Muscle of leg (tissue), 11 donors: Measurements from ENCODE around the gene GAREM2. TPM values are rescaled to one million over a fixed set of nuclear protein-coding genes. Genes with fewer than 3 reads are reported as not detected.
A peak's percentile ranks its signal among the peaks of the same experiment; 100 is the strongest.

Experiments used
- DNase-seq: peaks from one replicate; pipeline ENCODE4 v3.0.0; 2013
- H3K27ac ChIP-seq: one replicate; pipeline ENCODE4 v1.5.1; 2013; ENCODE audit warnings: mild to moderate bottlenecking, low read length, control low read depth
- H3K27me3 ChIP-seq: one replicate; pipeline ENCODE4 v1.6.1; 2013; ENCODE audit warnings: low read length; ENCODE audit not compliant: control insufficient read depth, insufficient read depth
- H3K36me3 ChIP-seq: one replicate; pipeline ENCODE4 v1.6.1; 2013; ENCODE audit warnings: low read length; ENCODE audit not compliant: control insufficient read depth, insufficient read depth
- H3K4me1 ChIP-seq: one replicate; pipeline ENCODE4 v1.6.1; 2013; ENCODE audit warnings: low read length; ENCODE audit not compliant: control insufficient read depth, insufficient read depth
- H3K4me3 ChIP-seq: one replicate; pipeline ENCODE4 v1.5.1; 2013; ENCODE audit warnings: low read length, control low read depth
- H3K9me3 ChIP-seq: replicated peaks from 2 replicates; pipeline ENCODE4 v1.6.1; 2013; ENCODE audit warnings: low read depth, low read length; ENCODE audit not compliant: control insufficient read depth
- WGBS: methylation state at CpG from one replicate; pipeline ENCODE4 v1.1.5; 2013; ENCODE audit warnings: missing lambda C conversion rate; ENCODE audit not compliant: insufficient coverage; 5-methylcytosine and 5-hydroxymethylcytosine counted together
- polyA plus RNA-seq, 8 donors: library from polyadenylated mRNA; unstranded; fragments of 120-200 nt; gene quantifications; one replicate each; pipeline versions ENCODE4 v1.2.1 to v1.2.3, GENCODE V29; 2013; ENCODE audit warnings: inconsistent platforms in 1 of 8, low replicate concordance in 1 of 8; ENCODE audit not compliant: insufficient read length in 8 of 8, insufficient read depth in 1 of 8
- total RNA-seq: library from RNA; stranded (reverse); fragments of 120-200 nt; gene quantifications from one replicate; pipeline ENCODE4 v1.2.4, GENCODE V29; 2013

GAREM2 gene
- total and polyA plus RNA-seq, 9 donors: 2.5 to 11.1 (median 6.3) TPM

GRCh38 chr2:26196683-26197418, 24.0 kb downstream of the GAREM2 start:
- no peaks in the 10 kb centered on the region for H3K9me3 ChIP-seq
- 94% methylated on average over 6 of the region's 9 CpGs for WGBS
- no peak overlapping the region for H3K27ac ChIP-seq
- peaks cover 4% of the 10 kb centered on the region for H3K4me1 ChIP-seq
- H3K4me3 ChIP-seq: no peak overlapping the region
- H3K27me3 ChIP-seq: no peaks in the 10 kb centered on the region
- DNase-seq: peak; percentile 59
- H3K36me3 ChIP-seq: peaks cover 82% of the 10 kb centered on the region

- H3K4me3 ChIP-seq: no peak overlapping the region
- H3K27ac ChIP-seq: no peak overlapping the region
- no peaks in the 10 kb centered on the region for H3K27me3 ChIP-seq
- H3K36me3 ChIP-seq: peaks cover 79% of the 10 kb centered on the region
- DNase-seq: no peak
- 90% methylated on average over 2 of the region's 4 CpGs for WGBS
- no peaks in the 10 kb centered on the region for H3K9me3 ChIP-seq
- H3K4me1 ChIP-seq: peaks cover 4% of the 10 kb centered on the region
Observed at GRCh38 chr2:26197516-26197915, 24.6 kb downstream of the GAREM2 start.

- no peak for DNase-seq
- no CpG with 5 or more reads among the region's 1 CpG for WGBS
- Histone ChIP-seq H3K36me3 (peaks cover 53% of the 10 kb centered on the region), H3K27me3 (no peaks in the 10 kb centered on the region), H3K9me3 (no peaks in the 10 kb centered on the region), H3K4me1 (no peaks in the 10 kb centered on the region), H3K27ac (no peak overlapping the region), H3K4me3 (no peak overlapping the region)
Observed at GRCh38 chr2:26202981-26203490, 30.1 kb downstream of the GAREM2 start.

- no peak for DNase-seq
- 95% methylated on average over 4 of the region's 7 CpGs for WGBS
- Histone ChIP-seq H3K27me3 (no peaks in the 10 kb centered on the region), H3K4me3 (no peak overlapping the region), H3K4me1 (no peaks in the 10 kb centered on the region), H3K36me3 (peaks cover 53% of the 10 kb centered on the region), H3K9me3 (no peaks in the 10 kb centered on the region), H3K27ac (no peak overlapping the region)
Observed at GRCh38 chr2:26203906-26204305, 31.0 kb downstream of the GAREM2 start.

- H3K4me1 ChIP-seq: no peaks in the 10 kb centered on the region
- WGBS: no CpG with 5 or more reads among the region's 5 CpGs
- no peaks in the 10 kb centered on the region for H3K27me3 ChIP-seq
Observed at GRCh38 chr2:26212011-26212410, 39.1 kb downstream of the GAREM2 start.

GRCh38 chr2:26214759-26215158, 41.9 kb downstream of the GAREM2 start:
- H3K27ac ChIP-seq: no peak overlapping the region
- no peak for DNase-seq
- H3K4me3 ChIP-seq: no peak overlapping the region
- WGBS: 100% methylated on average over 1 of the region's 1 CpG
- peaks cover 5% of the 10 kb centered on the region for H3K9me3 ChIP-seq
- H3K27me3 ChIP-seq: no peaks in the 10 kb centered on the region
- H3K36me3 ChIP-seq: peaks cover 50% of the 10 kb centered on the region
- H3K4me1 ChIP-seq: no peaks in the 10 kb centered on the region

More at GRCh38 chr2:26212011-26212410, 39.1 kb downstream of the GAREM2 start:
- no peak overlapping the region for H3K27ac ChIP-seq
- peaks cover 56% of the 10 kb centered on the region for H3K36me3 ChIP-seq
- DNase-seq: no peak
- no peak overlapping the region for H3K4me3 ChIP-seq
- no peaks in the 10 kb centered on the region for H3K9me3 ChIP-seq

GRCh38 chr2:26215833-26216232, 42.9 kb downstream of the GAREM2 start:
- Histone ChIP-seq H3K4me1 (no peaks in the 10 kb centered on the region), H3K36me3 (peaks cover 49% of the 10 kb centered on the region), H3K27ac (no peak overlapping the region), H3K9me3 (peaks cover 5% of the 10 kb centered on the region), H3K27me3 (no peaks in the 10 kb centered on the region), H3K4me3 (no peak overlapping the region)
- DNase-seq: no peak
- WGBS: 100% methylated on average over 1 of the region's 1 CpG

- WGBS: 92% methylated on average over 3 of the region's 4 CpGs
- no peaks in the 10 kb centered on the region for H3K27me3 ChIP-seq
- H3K4me1 ChIP-seq: no peaks in the 10 kb centered on the region
- DNase-seq: no peak
- H3K9me3 ChIP-seq: peaks cover 5% of the 10 kb centered on the region
- H3K4me3 ChIP-seq: no peak overlapping the region
- H3K36me3 ChIP-seq: peaks cover 55% of the 10 kb centered on the region
- no peak overlapping the region for H3K27ac ChIP-seq
Observed at GRCh38 chr2:26216587-26216986, 43.7 kb downstream of the GAREM2 start.

GRCh38 chr2:26217720-26218119, 44.8 kb downstream of the GAREM2 start:
- no peak for DNase-seq
- no peak overlapping the region for H3K4me3 ChIP-seq
- no peak overlapping the region for H3K27ac ChIP-seq
- H3K4me1 ChIP-seq: no peaks in the 10 kb centered on the region
- no CpG with 5 or more reads among the region's 6 CpGs for WGBS
- H3K9me3 ChIP-seq: peaks cover 5% of the 10 kb centered on the region
- no peaks in the 10 kb centered on the region for H3K27me3 ChIP-seq
- peaks cover 54% of the 10 kb centered on the region for H3K36me3 ChIP-seq

- peaks cover 44% of the 10 kb centered on the region for H3K36me3 ChIP-seq
- DNase-seq: no peak
- no peaks in the 10 kb centered on the region for H3K27me3 ChIP-seq
- H3K4me1 ChIP-seq: no peaks in the 10 kb centered on the region
- no peak overlapping the region for H3K27ac ChIP-seq
- WGBS: no CpG with 5 or more reads among the region's 1 CpG
- H3K4me3 ChIP-seq: no peak overlapping the region
- H3K9me3 ChIP-seq: peaks cover 1% of the 10 kb centered on the region
Observed at GRCh38 chr2:26223018-26223417, 50.1 kb downstream of the GAREM2 start.
